PFSK-1 (cell line): ENCODE data around the gene OR5AN1.

Experiments
- SIN3A ChIP-seq: IDR thresholded peaks from 2 replicates; pipeline ENCODE4 v1.6.1; 2012; ENCODE audit warnings: mild to moderate bottlenecking, low read length, moderate library complexity, borderline replicate concordance; ENCODE audit not compliant: insufficient read depth
- TAF1 ChIP-seq: IDR thresholded peaks from 2 replicates; pipeline ENCODE4 v1.6.1; 2012; ENCODE audit warnings: low read length, control low read depth, borderline replicate concordance; ENCODE audit not compliant: insufficient read depth
- TF ChIP-seq, protein P1 (sequence below), 2 experiments: IDR thresholded peaks; 2 replicates each; pipeline versions ENCODE4 v1.6.1 to v1.8.0; 2011 to 2012; ENCODE audit warnings: low read depth in 2 of 2, low read length in 2 of 2, control low read depth in 1 of 2, inconsistent platforms in 1 of 2, mild to moderate bottlenecking in 1 of 2, moderate library complexity in 1 of 2; ENCODE audit not compliant: insufficient read depth in 1 of 2

DNA sequence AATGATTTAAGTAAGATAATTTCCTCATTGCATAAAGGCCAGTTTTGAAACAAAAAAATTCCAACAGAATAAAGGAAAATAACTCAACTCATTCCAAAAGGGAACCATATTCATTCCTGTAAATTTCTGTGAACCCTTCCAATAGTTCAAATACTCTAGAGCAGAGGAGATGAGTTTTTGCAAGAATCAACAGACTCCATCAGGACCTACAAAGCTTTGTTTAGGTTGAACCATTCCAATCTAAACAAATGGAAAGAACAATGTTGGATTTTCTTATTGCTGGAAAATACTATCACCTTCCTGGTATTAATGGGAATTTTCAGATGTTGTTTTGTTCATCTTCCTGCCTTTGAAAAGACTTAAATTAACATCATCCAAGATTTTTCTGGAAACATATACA, 21.8 kb upstream of the OR5AN1 start:
- TF ChIP-seq, protein P1, sequence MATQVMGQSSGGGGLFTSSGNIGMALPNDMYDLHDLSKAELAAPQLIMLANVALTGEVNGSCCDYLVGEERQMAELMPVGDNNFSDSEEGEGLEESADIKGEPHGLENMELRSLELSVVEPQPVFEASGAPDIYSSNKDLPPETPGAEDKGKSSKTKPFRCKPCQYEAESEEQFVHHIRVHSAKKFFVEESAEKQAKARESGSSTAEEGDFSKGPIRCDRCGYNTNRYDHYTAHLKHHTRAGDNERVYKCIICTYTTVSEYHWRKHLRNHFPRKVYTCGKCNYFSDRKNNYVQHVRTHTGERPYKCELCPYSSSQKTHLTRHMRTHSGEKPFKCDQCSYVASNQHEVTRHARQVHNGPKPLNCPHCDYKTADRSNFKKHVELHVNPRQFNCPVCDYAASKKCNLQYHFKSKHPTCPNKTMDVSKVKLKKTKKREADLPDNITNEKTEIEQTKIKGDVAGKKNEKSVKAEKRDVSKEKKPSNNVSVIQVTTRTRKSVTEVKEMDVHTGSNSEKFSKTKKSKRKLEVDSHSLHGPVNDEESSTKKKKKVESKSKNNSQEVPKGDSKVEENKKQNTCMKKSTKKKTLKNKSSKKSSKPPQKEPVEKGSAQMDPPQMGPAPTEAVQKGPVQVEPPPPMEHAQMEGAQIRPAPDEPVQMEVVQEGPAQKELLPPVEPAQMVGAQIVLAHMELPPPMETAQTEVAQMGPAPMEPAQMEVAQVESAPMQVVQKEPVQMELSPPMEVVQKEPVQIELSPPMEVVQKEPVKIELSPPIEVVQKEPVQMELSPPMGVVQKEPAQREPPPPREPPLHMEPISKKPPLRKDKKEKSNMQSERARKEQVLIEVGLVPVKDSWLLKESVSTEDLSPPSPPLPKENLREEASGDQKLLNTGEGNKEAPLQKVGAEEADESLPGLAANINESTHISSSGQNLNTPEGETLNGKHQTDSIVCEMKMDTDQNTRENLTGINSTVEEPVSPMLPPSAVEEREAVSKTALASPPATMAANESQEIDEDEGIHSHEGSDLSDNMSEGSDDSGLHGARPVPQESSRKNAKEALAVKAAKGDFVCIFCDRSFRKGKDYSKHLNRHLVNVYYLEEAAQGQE (IDR thresholded peaks at IDR 0.05; ENCODE audit: insufficient read depth in 1 of 2, low read depth in 2 of 2, low read length in 2 of 2) = no peak
- TF ChIP-seq TAF1 = no peak
- TF ChIP-seq SIN3A = no peak
